ENCODE data around the gene HOMER2. TPM values are rescaled to one million over a fixed set of nuclear protein-coding genes. Genes with fewer than 3 reads are reported as not detected.

Gene HOMER2
- total RNA-seq, 4 donors from 2014 or later, result 3.6 to 9.8 (median 7.4) TPM

GRCh38 chr15:82946155-82946701 is 6.3 kb downstream of the HOMER2 start:
- TF ChIP-seq CTCF (IDR thresholded peaks at IDR 0.05; ENCODE audit: low read depth), result no peak

GRCh38 chr15:82945326-82945725 is 7.2 kb downstream of the HOMER2 start:
- no peak for TF ChIP-seq CTCF (IDR thresholded peaks at IDR 0.05; ENCODE audit: low read depth)

- no peak for TF ChIP-seq CTCF (IDR thresholded peaks at IDR 0.05; ENCODE audit: low read depth)
Observed at GRCh38 chr15:82944821-82945220, 7.7 kb downstream of the HOMER2 start.

- TF ChIP-seq CTCF (IDR thresholded peaks at IDR 0.05; ENCODE audit: low read depth), result no peak
Observed at GRCh38 chr15:82944056-82944455, 8.5 kb downstream of the HOMER2 start.

GRCh38 chr15:82943176-82943575 is 9.3 kb downstream of the HOMER2 start:
- no peak for TF ChIP-seq CTCF (IDR thresholded peaks at IDR 0.05; ENCODE audit: low read depth)

- no peak for TF ChIP-seq CTCF (IDR thresholded peaks at IDR 0.05; ENCODE audit: low read depth)
Observed at GRCh38 chr15:82942691-82943090, 9.8 kb downstream of the HOMER2 start.

- TF ChIP-seq CTCF (IDR thresholded peaks at IDR 0.05; ENCODE audit: low read depth), result no peak
Observed at GRCh38 chr15:82937712-82938058, 14.8 kb downstream of the HOMER2 start.

All from subcutaneous adipose tissue (tissue), 4 donors.